ENCODE measurements around the gene NUDT8. TPM values are rescaled to one million over a fixed set of nuclear protein-coding genes. Genes with fewer than 3 reads are reported as not detected.

Gene NUDT8
- polyA plus RNA-seq, 1 of the 3 experiments (the other 2 are of a cell fraction), result 2.7 TPM

DNA sequence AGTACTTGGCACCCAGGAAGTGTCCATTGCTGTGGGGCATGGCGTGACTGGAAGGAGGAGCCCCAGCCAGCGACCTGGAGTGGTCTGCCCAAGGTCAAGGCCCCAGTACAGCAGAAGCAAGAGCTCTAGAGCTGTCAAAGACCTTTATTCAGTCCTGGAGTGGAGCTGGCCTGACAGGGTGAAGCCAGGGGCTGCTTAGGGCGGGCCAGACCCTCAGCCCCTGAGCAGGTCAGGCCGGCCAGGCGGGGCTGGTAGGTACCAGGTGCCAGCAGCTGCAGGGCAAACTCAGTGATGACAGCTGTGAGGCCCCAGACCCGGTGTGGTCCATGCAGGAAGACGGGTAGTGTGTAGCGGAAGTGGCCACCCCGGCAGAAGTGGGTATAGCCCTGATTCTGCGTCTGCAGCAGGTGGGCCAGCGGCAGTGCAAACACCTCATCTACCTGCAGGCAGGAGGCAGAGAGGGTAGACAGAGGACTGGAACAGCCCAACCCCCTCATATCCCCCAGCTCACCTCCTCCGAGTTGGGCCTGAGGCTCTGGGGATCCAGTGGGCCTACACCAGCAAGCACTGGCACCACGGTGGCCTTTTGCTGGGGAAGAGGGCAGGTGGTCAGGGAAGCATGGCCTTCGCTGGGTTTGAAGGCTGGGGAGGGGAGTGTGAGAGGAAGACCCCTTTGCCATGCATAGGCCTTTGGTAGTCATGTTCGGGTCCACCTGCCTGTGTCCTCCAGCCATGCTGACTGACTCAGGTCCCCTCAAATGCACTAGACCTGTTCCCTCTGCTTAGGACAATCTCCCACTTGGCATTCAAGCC is 1.7 kb downstream of the NUDT8 start:
- Histone ChIP-seq H3K9me3 (no peaks in the 10 kb centered on the region), H4K20me1 (ENCODE audit: insufficient read depth) (no peaks in the 10 kb centered on the region), H3K9me2 (no peaks in the 10 kb centered on the region), H3K4me3 (ENCODE audit: low read depth in 2 of 2, low read length in 1 of 2) (no peak overlapping the region), H3K4me2 (no peak overlapping the region), H3K9ac (no peak overlapping the region), H3K4me1 (ENCODE audit: control insufficient read depth in 1 of 2, insufficient read depth in 2 of 2, low read depth in 1 of 2, low read length in 1 of 2) (peaks cover 0 to 13% of the 10 kb centered on the region in 2 experiments; a peak in 1 of 4 replicates), H3K27ac (ENCODE audit: low read depth in 2 of 2, low read length in 1 of 2) (no peak overlapping the region), H3K36me3 (replicated peaks in 1 of 2; ENCODE audit: control insufficient read depth in 1 of 2, insufficient read depth in 2 of 2, low read length in 1 of 2) (no peaks in the 10 kb centered on the region), H3K27me3 (ENCODE audit: insufficient read depth) (no peaks in the 10 kb centered on the region), H3F3A (replicated peaks; ENCODE audit: insufficient read depth) (no peaks in the 10 kb centered on the region), H3K79me2 (ENCODE audit: insufficient read depth) (no peaks in the 10 kb centered on the region), H2AFZ (ENCODE audit: low read depth) (no peak overlapping the region)
- POLR2A ChIA-PET, result no interaction called here
- 78% methylated on average over 7 of the region's 15 CpGs for WGBS (ENCODE audit: low lambda C conversion rate)
- no peak for DNase-seq
- CTCF ChIA-PET, result interaction anchor here (0.7 to 17.8 kb wide), 20 partner anchors 8 to 173 kb away, joined by 3 to 308 read pairs (median 8); partner anchors contain the start of genes ACY3, PITPNM1 and TBX10
- TF ChIP-seq FOSL2 (IDR thresholded peaks at IDR 0.05; ENCODE audit: borderline replicate concordance, low read depth), result no peak

DNA sequence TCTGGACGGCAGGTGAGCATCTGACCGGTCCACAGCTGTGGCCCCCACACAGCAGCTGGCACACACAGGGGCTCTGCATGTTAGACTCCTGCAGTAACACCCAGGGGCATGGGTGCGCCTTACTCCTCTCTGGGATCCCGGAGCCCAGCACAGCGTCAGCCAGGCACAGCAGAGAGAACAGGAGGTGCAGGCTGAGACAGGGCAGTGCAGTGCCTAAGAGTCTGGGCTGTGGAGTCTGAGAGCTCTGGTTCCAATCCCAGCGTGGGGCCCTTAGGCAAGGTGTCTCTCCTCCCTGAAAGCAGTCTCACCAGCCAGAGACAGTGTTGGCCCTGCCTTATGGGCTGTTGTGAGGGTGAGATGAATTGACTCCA is 2.3 kb downstream of the NUDT8 start:
- Histone ChIP-seq H4K20me1 (ENCODE audit: insufficient read depth) (no peaks in the 10 kb centered on the region), H3K9ac (no peak overlapping the region), H3K27ac (ENCODE audit: low read depth in 2 of 2, low read length in 1 of 2) (no peak overlapping the region), H2AFZ (ENCODE audit: low read depth) (no peak overlapping the region), H3K9me2 (no peaks in the 10 kb centered on the region), H3K36me3 (replicated peaks in 1 of 2; ENCODE audit: control insufficient read depth in 1 of 2, insufficient read depth in 2 of 2, low read length in 1 of 2) (no peaks in the 10 kb centered on the region), H3K9me3 (no peaks in the 10 kb centered on the region), H3K4me1 (ENCODE audit: control insufficient read depth in 1 of 2, insufficient read depth in 2 of 2, low read depth in 1 of 2, low read length in 1 of 2) (peaks cover 0 to 13% of the 10 kb centered on the region in 2 experiments; a peak in 1 of 4 replicates), H3K79me2 (ENCODE audit: insufficient read depth) (no peaks in the 10 kb centered on the region), H3K4me2 (no peak overlapping the region), H3K27me3 (ENCODE audit: insufficient read depth) (no peaks in the 10 kb centered on the region), H3K4me3 (ENCODE audit: low read depth in 2 of 2, low read length in 1 of 2) (no peak overlapping the region), H3F3A (replicated peaks; ENCODE audit: insufficient read depth) (no peaks in the 10 kb centered on the region)
- no peak for DNase-seq
- TF ChIP-seq MXI1 (IDR thresholded peaks at IDR 0.05; ENCODE audit: low read depth, low read length) (no peak), TEAD4 (IDR thresholded peaks at IDR 0.05; ENCODE audit: borderline replicate concordance, insufficient read depth) (no peak), SIN3A (IDR thresholded peaks at IDR 0.05; ENCODE audit: borderline replicate concordance, low read depth, low read length) (no peak), YY1 (IDR thresholded peaks at IDR 0.05; ENCODE audit: low read depth) (no peak), EZH2phosphoT487 (IDR thresholded peaks at IDR 0.05; ENCODE audit: borderline replicate concordance, low read depth) (no peak), RAD21 (IDR thresholded peaks at IDR 0.05; ENCODE audit: low read length) (no peak), NFIC (IDR thresholded peaks at IDR 0.05; ENCODE audit: borderline replicate concordance) (no peak), EP300 (IDR thresholded peaks at IDR 0.05; ENCODE audit: borderline replicate concordance in 1 of 2, low read depth in 1 of 2, low read length in 1 of 2) (no peak)
- TF ChIP-seq, protein P1, sequence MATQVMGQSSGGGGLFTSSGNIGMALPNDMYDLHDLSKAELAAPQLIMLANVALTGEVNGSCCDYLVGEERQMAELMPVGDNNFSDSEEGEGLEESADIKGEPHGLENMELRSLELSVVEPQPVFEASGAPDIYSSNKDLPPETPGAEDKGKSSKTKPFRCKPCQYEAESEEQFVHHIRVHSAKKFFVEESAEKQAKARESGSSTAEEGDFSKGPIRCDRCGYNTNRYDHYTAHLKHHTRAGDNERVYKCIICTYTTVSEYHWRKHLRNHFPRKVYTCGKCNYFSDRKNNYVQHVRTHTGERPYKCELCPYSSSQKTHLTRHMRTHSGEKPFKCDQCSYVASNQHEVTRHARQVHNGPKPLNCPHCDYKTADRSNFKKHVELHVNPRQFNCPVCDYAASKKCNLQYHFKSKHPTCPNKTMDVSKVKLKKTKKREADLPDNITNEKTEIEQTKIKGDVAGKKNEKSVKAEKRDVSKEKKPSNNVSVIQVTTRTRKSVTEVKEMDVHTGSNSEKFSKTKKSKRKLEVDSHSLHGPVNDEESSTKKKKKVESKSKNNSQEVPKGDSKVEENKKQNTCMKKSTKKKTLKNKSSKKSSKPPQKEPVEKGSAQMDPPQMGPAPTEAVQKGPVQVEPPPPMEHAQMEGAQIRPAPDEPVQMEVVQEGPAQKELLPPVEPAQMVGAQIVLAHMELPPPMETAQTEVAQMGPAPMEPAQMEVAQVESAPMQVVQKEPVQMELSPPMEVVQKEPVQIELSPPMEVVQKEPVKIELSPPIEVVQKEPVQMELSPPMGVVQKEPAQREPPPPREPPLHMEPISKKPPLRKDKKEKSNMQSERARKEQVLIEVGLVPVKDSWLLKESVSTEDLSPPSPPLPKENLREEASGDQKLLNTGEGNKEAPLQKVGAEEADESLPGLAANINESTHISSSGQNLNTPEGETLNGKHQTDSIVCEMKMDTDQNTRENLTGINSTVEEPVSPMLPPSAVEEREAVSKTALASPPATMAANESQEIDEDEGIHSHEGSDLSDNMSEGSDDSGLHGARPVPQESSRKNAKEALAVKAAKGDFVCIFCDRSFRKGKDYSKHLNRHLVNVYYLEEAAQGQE (IDR thresholded peaks at IDR 0.05; ENCODE audit: low read depth, low read length), result no peak
- TF ChIP-seq, protein P2, sequence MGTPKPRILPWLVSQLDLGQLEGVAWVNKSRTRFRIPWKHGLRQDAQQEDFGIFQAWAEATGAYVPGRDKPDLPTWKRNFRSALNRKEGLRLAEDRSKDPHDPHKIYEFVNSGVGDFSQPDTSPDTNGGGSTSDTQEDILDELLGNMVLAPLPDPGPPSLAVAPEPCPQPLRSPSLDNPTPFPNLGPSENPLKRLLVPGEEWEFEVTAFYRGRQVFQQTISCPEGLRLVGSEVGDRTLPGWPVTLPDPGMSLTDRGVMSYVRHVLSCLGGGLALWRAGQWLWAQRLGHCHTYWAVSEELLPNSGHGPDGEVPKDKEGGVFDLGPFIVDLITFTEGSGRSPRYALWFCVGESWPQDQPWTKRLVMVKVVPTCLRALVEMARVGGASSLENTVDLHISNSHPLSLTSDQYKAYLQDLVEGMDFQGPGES (IDR thresholded peaks at IDR 0.05; ENCODE audit: low read depth, low read length), result no peak
- TF ChIP-seq, protein P3, sequence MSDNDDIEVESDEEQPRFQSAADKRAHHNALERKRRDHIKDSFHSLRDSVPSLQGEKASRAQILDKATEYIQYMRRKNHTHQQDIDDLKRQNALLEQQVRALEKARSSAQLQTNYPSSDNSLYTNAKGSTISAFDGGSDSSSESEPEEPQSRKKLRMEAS (IDR thresholded peaks at IDR 0.05; ENCODE audit: low read depth), result no peak
- ChIA-PET POLR2A (no interaction called here), CTCF (interaction anchor here (1.0 to 17.8 kb wide), 5 partner anchors 12 to 55 kb away, joined by 3 to 308 read pairs (median 18); partner anchors contain the start of genes ACY3 and TBX10)
- WGBS (ENCODE audit: low lambda C conversion rate), result 83% methylated on average over 2 of the region's 6 CpGs

Data from SK-N-SH (cell line).